Measurements from ENCODE around the gene NAIF1.

- TF ChIP-seq MAX (IDR thresholded peaks at IDR 0.05; ENCODE audit: low read depth) (no peak), GABPA (IDR thresholded peaks at IDR 0.05; ENCODE audit: low read depth) (no peak), YY1 (IDR thresholded peaks at IDR 0.05; ENCODE audit: low read depth) (peak; percentile 39; the same call in 1 of the 2 replicates), CTCF (IDR thresholded peaks at IDR 0.05) (no peak), REST (IDR thresholded peaks at IDR 0.05; ENCODE audit: low read depth, low read length) (no peak), RFX5 (IDR thresholded peaks at IDR 0.05; ENCODE audit: low read length) (peak; percentile 91), EZH2phosphoT487 (IDR thresholded peaks at IDR 0.05; ENCODE audit: borderline replicate concordance, low read depth) (no peak), SIN3A (IDR thresholded peaks at IDR 0.05; ENCODE audit: borderline replicate concordance, low read depth, low read length) (peak; percentile 56; the same call in 1 of the 2 replicates), SMC3 (IDR thresholded peaks at IDR 0.05; ENCODE audit: low read depth, low read length) (no peak), MXI1 (IDR thresholded peaks at IDR 0.05; ENCODE audit: low read depth, low read length) (peak; percentile 81)
These were observed 27.2 kb upstream of the NAIF1 start for GRCh38 chr9:128094166-128094949.

Measured in SK-N-SH (cell line).